Mucosa of stomach (tissue), 1 donor: ENCODE data around the gene NKTR.

Experiments
- H3K27me3 ChIP-seq: one replicate; pipeline ENCODE4 v1.7.0; 2013; ENCODE audit warnings: mild to moderate bottlenecking, low read length; ENCODE audit not compliant: control insufficient read depth, insufficient read depth
- H3K36me3 ChIP-seq: one replicate; pipeline ENCODE4 v1.7.0; 2013; ENCODE audit warnings: low read length; ENCODE audit not compliant: control insufficient read depth, insufficient read depth
- H3K4me1 ChIP-seq: one replicate; pipeline ENCODE4 v1.7.0; 2013; ENCODE audit warnings: mild to moderate bottlenecking, low read length; ENCODE audit not compliant: control insufficient read depth, insufficient read depth
- H3K4me3 ChIP-seq: one replicate; pipeline ENCODE4 v1.7.0; 2013; ENCODE audit warnings: low read length
- H3K9ac ChIP-seq: one replicate; pipeline ENCODE4 v1.7.0; 2013; ENCODE audit warnings: mild to moderate bottlenecking, low read length, moderate library complexity
- H3K9me3 ChIP-seq: one replicate; pipeline ENCODE4 v1.7.0; 2013; ENCODE audit warnings: mild to moderate bottlenecking, low read length, moderate library complexity; ENCODE audit not compliant: control insufficient read depth
- donor health status: Pancreatic carcinoma.

Gene NKTR

DNA sequence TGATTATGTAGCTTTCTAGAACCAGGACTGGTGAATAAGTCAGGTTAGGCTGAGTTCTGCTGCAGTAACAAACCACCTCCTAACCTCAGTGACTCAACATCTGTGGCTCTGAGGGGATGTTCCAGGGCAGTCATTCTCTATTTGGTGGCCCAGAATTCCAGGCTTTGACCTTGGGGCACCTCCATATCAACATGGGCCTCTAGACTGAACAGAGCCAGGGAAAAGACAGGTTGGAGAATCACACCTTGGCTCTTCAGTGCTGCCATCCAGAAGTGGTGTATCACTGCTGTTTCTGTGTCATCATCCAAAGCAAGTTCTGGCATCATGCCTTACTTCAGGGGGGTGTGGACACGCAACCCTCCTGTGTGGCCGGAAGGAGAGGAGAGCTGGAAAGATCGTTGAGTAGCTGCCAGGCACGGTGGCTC, 68.3 kb downstream of the NKTR start:
- Histone ChIP-seq H3K4me3 (no peak overlapping the region), H3K27me3 (peaks cover 3% of the 10 kb centered on the region), H3K36me3 (no peaks in the 10 kb centered on the region)

DNA sequence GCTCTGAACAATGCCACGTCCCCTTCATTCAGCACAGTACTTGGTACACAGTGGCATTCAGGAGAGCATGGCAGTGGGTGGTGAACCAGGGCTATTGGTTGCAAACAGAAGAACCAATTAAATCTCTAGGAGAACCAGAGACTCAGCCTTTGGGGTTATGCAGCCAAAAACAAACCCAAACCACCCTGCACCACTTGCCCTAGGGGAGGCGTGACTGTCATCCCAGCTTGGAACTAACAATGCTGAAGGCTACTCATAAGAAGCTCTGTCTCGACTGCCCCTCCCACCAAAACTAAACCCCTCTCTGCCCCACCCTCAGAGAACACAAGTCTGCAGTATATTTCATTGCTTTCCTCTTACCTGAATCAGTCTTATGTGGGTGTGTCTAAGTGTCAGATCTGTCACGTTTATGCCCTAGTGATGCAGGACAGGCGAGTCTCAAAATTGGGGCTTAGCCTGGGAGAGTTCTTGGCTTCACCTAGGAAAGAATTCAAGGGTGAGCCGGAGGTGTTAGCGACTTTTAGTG, 69.6 kb downstream of the NKTR start:
- Histone ChIP-seq H3K4me1 (no peaks in the 10 kb centered on the region), H3K36me3 (no peaks in the 10 kb centered on the region), H3K27me3 (peaks cover 3% of the 10 kb centered on the region), H3K9ac (no peak overlapping the region), H3K4me3 (no peak overlapping the region), H3K9me3 (no peaks in the 10 kb centered on the region)

More for the DNA sequence above, 68.3 kb downstream of the NKTR start:
- no peaks in the 10 kb centered on the region for H3K4me1 ChIP-seq
- no peak overlapping the region for H3K9ac ChIP-seq
- H3K9me3 ChIP-seq = no peaks in the 10 kb centered on the region

DNA sequence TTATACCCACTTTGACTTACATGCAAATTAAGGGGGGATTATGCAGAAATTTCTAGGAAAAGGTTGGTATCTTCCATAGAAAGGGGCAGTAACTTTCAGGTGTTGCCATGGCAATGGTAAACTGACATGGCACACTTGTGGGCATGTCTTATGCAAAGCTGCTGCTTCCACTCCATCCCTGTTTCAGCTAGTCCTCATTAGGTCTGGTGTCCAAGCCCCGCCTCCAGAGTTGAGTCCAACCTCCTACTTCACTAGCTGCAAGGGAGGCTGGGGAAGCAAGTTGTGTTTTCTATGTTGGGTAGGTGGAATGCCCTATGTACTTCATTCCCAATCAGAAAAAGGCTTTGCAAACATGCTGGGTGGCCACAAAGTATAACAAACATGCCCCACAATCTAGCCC, 70.2 kb downstream of the NKTR start:
- Histone ChIP-seq H3K4me1 (no peaks in the 10 kb centered on the region), H3K36me3 (no peaks in the 10 kb centered on the region), H3K9me3 (no peaks in the 10 kb centered on the region), H3K4me3 (no peak overlapping the region), H3K9ac (no peak overlapping the region), H3K27me3 (peaks cover 3% of the 10 kb centered on the region)

DNA sequence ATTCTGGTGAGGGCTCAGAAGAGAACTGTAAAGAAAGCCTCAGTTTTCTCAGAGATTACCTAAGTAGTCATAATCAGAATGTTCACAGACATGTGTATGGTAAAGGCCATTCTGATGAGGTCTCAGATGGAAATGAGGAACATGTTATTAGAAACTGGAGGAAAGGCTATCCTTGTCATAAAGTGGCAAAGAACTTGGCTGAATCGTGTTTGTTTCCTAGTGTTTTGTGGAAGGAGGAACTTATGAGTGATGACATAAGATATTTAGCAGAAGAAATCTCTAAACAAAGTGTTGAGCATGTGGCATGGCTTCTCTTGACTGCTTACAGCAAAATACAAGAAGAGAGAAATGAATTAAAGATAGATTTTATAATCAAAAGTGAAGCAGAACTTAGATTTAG, 72.0 kb downstream of the NKTR start:
- Histone ChIP-seq H3K4me1 (no peaks in the 10 kb centered on the region), H3K4me3 (no peak overlapping the region), H3K36me3 (no peaks in the 10 kb centered on the region), H3K27me3 (no peaks in the 10 kb centered on the region), H3K9ac (no peak overlapping the region), H3K9me3 (no peaks in the 10 kb centered on the region)

DNA sequence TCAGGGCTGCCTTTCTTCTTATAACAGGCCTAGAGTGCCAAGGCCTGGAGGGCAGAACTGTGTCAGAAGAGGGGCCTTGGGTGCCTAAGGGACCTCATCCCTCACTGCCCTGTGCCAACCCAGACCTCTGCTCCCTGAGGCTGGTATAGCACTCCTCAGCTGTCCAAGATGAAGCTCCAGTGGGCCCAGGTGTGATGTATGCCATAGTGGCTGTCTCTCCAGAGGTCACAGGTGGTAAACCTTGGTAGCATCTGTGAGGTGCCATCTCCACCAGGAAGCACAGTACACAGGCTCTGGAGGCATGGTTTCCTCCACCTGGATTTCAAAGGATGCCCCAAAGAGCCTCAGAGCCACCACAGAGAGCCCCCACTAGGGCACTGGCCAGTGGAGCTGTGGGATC, 72.6 kb downstream of the NKTR start:
- no peak overlapping the region for H3K4me3 ChIP-seq
- no peaks in the 10 kb centered on the region for H3K27me3 ChIP-seq
- H3K9ac ChIP-seq = no peak overlapping the region
- H3K4me1 ChIP-seq = no peaks in the 10 kb centered on the region
- H3K9me3 ChIP-seq = no peaks in the 10 kb centered on the region
- H3K36me3 ChIP-seq = no peaks in the 10 kb centered on the region

DNA sequence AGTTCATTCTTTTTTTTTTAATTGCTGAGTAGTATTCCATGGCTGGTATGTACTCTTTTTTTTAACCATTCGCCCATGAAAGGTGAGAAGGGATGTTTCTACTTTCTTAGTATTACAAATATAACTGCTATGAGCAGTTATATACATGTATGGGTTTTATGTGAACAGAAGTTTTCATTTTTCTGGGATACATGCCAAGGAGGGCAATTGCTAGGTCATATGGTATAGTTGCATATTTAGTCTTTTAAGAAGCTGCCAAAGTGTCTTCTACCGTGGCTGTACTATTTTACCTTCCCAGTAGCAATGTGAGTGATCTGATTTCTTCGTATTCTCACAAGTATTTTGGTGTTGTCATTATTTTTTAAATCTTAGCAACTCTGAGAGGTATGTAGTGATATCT, 73.7 kb downstream of the NKTR start:
- no peak overlapping the region for H3K4me3 ChIP-seq
- H3K4me1 ChIP-seq = no peaks in the 10 kb centered on the region
- H3K36me3 ChIP-seq = no peaks in the 10 kb centered on the region
- no peak overlapping the region for H3K9ac ChIP-seq
- H3K27me3 ChIP-seq = no peaks in the 10 kb centered on the region
- H3K9me3 ChIP-seq = no peaks in the 10 kb centered on the region

DNA sequence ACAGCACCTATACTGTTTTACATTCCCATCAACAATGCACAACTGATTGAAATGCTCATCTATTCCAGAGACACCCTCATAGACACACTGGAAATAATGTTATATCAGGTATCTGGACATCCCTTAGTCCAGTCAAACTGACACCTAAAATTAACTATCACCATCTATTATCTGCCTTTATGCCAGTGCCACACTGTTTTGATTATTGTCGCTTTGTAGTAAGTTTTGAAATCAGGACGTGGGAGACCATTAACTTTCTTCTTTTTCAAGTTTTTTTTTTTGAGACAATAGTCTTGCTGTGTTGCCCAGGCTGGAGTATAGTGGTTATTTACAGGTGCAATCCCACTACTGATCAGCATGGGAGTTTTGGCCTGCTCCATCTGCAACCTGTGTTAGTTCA, 75.4 kb downstream of the NKTR start:
- H3K27me3 ChIP-seq = no peaks in the 10 kb centered on the region
- H3K9ac ChIP-seq = no peak overlapping the region
- no peaks in the 10 kb centered on the region for H3K9me3 ChIP-seq
- no peaks in the 10 kb centered on the region for H3K36me3 ChIP-seq
- no peaks in the 10 kb centered on the region for H3K4me1 ChIP-seq
- H3K4me3 ChIP-seq = no peak overlapping the region

DNA sequence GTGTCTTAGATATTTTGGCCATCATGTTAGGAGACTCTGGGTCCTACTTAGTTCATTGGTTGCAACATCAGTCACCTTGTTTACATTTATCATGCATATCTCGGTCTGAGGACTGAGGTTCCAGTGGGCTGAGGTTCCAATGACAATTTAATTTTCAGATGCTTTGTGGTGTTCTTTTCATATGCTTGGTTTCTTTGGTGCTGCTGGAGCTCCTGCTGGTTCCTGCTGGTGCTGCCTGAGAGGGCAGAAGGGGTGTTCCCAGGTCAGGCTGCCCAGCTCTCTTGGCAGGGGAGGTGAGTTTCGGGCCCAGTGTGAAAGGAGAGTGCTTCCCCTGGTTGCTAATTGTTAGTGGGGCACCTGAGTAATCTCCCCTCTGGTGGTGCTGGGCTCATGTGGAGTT, 78.0 kb downstream of the NKTR start:
- H3K27me3 ChIP-seq = no peaks in the 10 kb centered on the region
- H3K9ac ChIP-seq = no peak overlapping the region
- H3K4me3 ChIP-seq = no peak overlapping the region
- H3K36me3 ChIP-seq = no peaks in the 10 kb centered on the region
- H3K4me1 ChIP-seq = no peaks in the 10 kb centered on the region
- no peaks in the 10 kb centered on the region for H3K9me3 ChIP-seq

DNA sequence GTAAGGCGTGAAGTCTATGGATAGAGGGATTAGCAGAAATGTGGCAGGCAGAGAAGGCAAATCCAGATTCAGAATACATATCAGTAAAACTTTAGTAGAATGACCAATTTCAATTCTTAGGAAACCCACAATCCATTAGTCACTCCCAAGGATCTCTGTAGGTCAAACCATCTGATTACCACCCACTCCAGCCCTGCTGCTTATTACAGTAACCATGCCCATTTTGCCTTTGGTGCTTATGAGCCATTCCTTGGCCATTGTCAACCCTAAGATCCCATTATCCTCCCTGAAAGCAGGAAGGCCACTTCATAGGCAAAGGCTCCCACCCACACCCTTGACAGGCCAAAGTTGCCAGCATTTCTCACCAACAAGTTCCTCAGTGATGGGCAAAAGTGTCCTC, 79.8 kb downstream of the NKTR start:
- Histone ChIP-seq H3K27me3 (peaks cover 6% of the 10 kb centered on the region), H3K4me3 (no peak overlapping the region), H3K9me3 (no peaks in the 10 kb centered on the region), H3K9ac (no peak overlapping the region), H3K4me1 (no peaks in the 10 kb centered on the region), H3K36me3 (no peaks in the 10 kb centered on the region)

DNA sequence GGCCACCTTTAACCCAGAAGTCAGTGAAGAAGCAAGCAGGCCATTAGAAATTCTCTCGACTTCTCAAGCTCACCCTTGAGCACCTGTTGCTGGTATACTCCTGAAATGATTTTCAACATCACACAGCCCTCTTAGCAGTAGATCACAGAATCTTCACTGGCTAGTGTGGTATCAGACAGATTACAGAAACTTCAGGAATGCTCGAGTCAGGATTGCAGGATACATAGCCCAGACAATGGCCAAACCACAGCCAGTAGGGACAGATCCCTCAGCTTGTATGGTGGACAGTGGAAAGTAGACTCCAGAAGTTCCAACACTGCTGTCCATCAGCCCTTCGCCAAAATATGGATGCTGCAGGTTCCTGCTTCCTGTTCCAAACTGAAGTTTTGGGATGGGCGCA, 80.3 kb downstream of the NKTR start:
- Histone ChIP-seq H3K9ac (no peak overlapping the region), H3K4me1 (no peaks in the 10 kb centered on the region), H3K9me3 (no peaks in the 10 kb centered on the region), H3K36me3 (no peaks in the 10 kb centered on the region), H3K4me3 (no peak overlapping the region), H3K27me3 (peaks cover 11% of the 10 kb centered on the region)

DNA sequence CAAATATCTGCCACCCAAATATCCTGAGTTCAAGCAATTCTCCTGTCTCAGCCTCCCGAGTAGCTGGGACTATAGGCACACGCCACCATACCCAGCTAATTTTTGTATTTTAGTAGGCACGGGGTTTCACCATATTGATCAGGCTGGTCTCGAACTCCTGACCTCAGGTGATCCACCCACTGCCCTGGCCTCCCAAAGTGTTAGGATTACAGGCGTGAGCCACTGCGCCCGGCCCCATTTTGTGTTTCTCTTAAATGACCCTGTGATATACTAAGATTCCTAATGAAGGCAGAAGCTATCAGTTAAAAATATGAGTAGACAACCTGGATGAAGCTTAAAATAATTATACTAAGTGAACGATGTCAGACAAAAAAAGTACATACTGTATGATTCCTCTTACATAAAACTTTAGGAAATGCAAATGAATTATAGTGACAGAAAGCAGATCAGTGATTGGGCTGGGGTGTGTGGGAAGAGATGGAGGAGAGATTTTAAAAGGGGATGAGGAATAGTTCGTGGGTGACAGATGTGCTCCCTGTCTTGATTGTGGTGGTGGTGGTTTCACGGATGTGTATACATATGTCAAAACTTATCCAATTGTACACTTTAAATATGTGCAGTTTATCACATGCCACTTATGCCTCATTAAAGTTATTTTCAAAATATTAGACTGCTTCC, 81.0 kb downstream of the NKTR start:
- H3K27me3 ChIP-seq = peaks cover 18% of the 10 kb centered on the region
- H3K9ac ChIP-seq = no peak overlapping the region
- H3K36me3 ChIP-seq = no peaks in the 10 kb centered on the region
- no peaks in the 10 kb centered on the region for H3K4me1 ChIP-seq
- no peak overlapping the region for H3K4me3 ChIP-seq
- H3K9me3 ChIP-seq = no peaks in the 10 kb centered on the region

DNA sequence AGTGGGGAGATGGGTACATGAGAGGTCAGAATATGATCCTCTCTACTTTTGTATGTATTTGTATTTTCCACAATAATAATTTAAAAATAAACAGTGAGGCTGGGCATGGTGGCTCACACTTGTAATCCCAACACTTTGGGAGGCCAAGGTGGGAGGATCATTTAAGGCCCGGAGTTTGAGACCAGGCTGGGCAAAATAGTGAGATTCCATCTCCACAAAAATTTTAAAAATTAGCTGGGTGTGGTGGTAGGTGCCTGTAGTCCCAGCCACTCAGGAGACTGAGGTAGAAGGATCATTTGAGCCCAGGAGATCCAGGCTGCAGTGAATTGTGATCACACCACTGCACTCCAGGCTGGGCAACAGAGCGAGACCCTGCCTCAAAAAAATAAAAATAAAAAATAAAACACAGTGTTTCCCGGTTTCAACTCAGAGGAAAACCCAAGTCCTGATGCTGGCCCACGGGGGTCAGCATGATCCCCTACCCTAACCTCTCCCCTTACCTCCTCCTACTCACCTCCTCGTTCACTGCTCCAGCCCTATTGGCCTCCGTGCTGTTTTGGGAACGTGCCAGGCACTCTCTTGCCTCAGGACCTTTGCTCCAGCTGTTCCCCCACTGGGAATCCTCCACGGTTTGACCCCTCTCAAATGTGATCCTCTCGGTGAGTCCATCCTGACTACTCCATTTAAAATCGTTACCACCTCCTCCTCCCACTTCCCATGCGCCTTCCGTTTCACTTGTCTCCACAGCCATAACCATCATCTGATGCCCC, 82.0 kb downstream of the NKTR start:
- H3K36me3 ChIP-seq = no peaks in the 10 kb centered on the region
- no peak overlapping the region for H3K9ac ChIP-seq
- H3K4me1 ChIP-seq = no peaks in the 10 kb centered on the region
- no peak overlapping the region for H3K4me3 ChIP-seq
- H3K9me3 ChIP-seq = no peaks in the 10 kb centered on the region
- peaks cover 21% of the 10 kb centered on the region for H3K27me3 ChIP-seq
